Endometrium (tissue), 2 donors: ENCODE measurements around the gene NCF2.

ENCODE experiments used
- FAIRE-seq: peaks from 2 replicates; lab custom pipeline; 2012; peaks lifted over from hg19 to GRCh38; lab: Jason Lieb, UNC
- donor health status: control.
- donor health status: control.

The NCF2 gene

GRCh38 chr1:183583466-183583865 lies 6.8 kb downstream of the NCF2 start:
- no peak for FAIRE-seq

DNA sequence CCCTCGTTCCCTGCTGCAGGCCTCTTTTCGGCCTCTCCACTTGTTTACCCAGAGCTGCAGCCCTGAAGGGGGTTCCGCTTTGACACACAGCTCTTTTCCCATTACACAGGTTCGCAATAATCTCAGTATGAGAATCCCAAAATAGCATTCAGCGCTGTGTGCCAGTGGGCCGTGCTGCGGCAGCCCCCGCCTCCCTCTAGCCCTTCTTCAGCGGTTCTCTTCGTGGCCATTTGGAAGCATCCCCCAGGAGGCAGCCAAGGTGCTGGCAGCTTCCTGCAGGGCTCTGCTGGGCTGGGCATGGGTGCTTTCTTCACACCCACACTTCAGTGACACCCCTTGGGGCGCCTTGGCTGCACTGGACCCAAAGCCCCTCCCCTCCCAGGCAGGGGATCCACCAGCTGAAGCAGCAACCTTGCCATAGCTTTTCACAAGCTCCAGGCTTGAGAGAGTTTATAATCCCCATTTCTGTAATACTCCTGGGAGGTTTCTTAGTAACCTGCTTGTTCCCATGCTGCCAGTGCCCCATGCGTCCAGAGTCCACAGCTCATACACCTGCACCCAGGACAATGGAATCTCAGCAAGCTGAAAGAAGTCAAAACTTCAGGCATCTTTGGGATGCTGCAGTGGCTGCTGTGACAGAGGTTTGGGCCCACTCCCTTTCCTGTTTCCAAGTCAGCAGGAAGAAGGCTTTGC lies 8.1 kb downstream of the NCF2 start:
- FAIRE-seq: no peak

GRCh38 chr1:183580281-183580682 lies 10.0 kb downstream of the NCF2 start:
- FAIRE-seq: no peak

DNA sequence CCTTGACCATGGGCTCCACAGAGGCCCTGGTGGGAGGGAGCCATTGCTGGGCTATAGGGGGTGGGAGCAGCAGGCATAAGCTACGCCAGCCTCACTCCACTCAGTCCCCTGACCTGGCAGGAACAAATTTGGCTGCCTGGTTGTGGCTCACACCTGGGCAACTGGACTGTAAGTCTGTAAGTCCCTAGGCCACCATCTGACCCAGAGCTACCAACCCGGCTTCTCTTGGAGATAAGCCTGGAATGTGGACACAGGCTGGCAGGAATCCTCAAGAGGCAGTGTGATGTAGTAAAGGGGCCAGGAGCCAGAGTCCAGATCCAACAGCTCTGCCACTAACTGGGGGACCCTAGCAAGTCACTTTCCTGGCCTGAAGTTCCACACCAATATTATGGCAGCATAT lies 11.4 kb downstream of the NCF2 start:
- no peak for FAIRE-seq

DNA sequence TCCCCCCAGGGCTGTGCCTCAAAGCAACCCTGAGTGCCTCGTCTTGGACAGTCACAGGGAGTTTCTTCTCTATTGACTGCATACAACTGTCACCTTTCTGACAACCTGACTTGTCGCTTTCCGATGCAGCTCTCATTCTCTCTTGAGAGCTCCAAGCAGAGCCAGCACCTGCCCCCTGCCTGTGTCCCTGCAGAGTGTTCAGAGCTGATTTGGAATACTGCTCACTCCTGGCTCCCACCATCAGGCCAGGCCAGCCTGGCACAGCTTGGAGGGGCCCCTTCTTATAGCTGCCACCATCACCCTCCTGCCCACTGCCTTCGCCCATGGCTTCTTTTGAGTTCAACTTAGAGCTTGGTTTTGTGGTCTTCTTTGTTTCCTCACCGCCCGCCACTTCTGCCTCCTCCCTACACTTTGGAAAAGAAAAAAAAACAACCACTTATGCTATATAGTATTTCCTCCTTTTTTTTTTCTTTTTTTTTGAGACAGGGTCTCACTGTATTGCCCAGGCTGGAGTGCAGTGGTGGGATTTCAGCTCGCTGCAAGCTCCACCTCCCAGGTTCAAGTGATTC lies 12.3 kb downstream of the NCF2 start:
- no peak for FAIRE-seq

- FAIRE-seq: no peak
Measured at GRCh38 chr1:183576537-183576936, 13.7 kb downstream of the NCF2 start.

DNA sequence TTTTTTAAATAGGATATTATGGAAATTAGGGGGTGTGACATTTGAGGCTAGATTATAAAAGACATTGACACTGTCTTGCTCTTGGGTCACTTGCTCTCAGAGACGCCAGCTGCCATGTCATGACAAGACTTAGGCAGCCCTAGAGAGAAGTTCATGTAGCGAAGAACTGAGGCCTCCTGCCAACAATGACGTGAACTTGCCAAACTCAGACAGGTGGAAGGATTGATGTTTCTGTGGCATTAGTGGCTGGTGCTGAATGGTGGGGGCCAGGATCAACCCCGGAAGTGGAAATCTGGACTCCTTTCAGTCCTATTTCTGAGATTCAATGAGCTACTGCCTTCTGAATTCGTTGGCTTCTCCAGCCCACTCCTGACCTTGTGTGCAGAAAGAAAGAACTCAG lies 14.7 kb downstream of the NCF2 start:
- no peak for FAIRE-seq

DNA sequence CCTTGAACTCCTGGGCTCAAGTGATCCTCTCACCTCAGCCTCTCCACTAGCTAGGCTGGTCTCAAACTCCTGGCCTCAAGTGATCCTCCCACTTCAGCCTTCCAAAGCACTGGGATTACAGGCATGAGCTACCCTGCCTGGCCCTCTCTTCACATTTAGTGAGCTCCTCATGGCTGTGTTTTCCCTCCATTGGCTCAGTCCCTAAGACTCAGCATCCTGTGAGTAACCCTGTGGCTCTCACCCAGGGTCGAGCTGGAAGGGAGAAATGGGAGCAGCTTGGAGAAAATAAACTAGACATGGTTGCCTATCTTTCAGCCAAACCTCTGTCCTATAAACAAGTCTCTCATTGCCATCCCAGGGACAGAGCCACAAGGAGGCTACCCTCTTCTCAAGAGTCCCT lies 17.5 kb downstream of the NCF2 start:
- no peak for FAIRE-seq

DNA sequence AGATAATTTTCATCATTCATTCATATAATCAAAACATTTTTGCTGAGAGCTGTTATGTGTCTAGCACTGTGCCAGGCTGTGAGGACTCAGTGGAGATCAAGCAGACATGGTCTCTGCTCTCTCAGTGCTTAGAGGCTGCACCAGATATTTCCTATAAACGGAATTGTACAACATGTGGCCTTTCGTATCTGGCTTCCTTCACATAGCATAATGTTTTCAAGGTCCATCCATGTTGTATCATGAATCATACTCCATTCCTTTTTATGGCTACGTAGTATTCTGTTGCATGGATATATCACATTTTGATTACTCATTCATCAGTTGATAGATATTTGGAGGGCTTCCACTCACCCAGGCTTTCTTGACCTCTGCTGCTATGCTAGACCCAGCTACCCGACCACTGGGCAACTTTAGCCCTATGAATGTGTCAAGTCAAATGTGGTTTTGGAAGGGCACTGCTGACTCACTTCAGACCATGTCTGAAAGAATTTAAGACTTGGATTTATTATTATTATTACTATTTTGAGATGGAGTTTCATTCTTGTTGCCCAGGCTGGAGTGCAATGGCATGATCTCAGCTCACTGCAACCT lies 18.5 kb downstream of the NCF2 start:
- no peak for FAIRE-seq

DNA sequence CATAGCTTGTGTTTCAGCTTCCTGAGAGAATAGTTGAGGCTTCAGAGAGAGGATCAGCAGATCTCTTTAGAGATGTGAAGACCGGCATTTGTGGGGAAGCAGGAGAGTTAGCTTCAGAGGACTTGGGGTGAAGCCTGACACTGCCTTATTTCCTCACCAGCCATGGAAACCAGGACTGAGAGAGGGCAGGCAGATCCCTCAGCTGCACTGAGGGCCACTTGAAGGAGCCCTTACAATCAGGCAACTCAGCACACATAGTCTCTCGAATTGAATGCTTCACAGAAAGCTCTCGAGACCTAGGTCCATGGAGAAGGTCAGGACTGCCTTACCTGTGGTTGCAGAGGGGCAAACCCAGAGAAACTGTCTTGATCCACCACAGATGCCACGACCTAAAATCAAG lies 19.8 kb downstream of the NCF2 start:
- FAIRE-seq: no peak

GRCh38 chr1:183569801-183570200 lies 20.5 kb downstream of the NCF2 start:
- no peak for FAIRE-seq

DNA sequence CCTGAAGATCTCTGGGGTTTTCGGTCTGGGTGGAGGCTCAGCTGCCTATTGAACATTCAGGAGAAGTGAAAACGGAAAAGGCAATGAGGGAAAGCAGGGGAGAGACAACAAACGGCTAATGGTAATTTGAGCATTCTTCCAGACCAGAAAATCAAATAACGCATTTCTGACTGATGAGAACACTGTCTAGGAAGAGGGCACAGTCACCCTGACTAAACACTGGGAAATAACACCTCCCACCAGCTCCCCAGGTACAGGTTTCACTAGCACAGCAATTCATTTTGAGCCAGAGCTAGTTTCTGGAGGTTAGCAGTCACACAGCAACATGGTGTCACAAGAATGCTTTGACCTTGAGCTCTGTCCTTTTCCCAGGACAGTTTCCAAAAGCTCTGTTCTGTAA lies 21.1 kb downstream of the NCF2 start:
- FAIRE-seq: no peak

- FAIRE-seq: no peak
Measured at GRCh38 chr1:183568176-183569021, 21.9 kb downstream of the NCF2 start.

GRCh38 chr1:183567584-183567983 lies 22.7 kb downstream of the NCF2 start:
- no peak for FAIRE-seq

DNA sequence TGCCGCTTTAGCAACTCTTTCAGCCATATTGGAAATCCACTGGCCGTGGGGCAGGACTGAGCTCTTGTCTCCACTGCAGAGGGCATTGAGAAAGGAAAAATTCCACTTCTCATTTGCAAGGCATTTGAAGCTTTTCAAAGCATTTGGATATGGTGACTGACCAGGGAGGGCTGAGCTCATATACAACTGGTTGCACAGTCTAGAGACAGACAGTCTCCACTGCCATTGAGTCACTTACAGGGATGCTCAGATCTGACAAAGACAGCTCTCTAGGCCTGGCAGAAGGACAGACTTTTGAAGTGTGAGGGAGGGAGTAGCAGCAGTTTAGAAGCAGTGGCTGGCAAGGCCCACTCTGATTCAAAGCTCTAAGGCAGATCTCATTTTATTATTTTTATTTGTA lies 24.2 kb downstream of the NCF2 start:
- FAIRE-seq: no peak

DNA sequence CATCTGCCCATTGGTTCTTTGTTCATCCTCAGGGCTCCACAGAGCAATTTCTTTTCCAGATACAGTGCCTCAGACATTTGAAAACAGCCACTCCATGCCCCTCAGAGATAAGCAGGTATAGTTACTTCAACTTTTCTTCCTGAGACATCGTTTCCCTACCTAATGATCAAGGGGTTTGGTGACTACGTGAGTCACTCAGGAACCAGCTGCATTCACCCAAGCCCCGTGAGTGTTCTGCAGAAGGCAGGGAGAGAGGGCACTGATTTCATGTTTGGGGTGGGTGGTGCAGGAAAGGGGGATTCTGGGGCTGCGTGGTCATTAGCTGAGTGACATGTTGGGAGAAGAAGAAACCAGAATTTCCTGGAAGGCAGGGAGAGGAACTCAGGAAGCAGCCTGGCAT lies 25.0 kb downstream of the NCF2 start:
- FAIRE-seq: no peak

DNA sequence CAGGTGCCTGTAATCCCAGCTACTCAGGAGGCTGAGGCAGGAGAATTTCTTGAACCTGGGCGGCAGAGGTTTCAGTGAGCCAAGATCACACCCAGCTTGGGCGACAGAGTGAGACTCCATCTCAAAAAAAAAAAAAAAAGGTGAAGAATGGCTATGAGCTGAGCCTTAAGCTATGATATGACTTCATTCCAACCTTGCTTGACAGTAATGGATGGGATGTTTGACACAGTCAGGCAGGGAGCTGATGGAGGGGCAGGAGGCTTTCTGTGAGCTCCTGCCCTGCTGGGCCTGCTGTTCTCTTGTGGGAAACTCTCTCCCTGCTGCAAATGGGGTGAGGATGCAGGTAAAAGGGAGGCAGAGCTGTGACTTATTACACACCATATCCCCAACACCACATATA lies 27.6 kb downstream of the NCF2 start:
- no peak for FAIRE-seq

- no peak for FAIRE-seq
Measured at GRCh38 chr1:183559061-183559460, 31.2 kb downstream of the NCF2 start.

DNA sequence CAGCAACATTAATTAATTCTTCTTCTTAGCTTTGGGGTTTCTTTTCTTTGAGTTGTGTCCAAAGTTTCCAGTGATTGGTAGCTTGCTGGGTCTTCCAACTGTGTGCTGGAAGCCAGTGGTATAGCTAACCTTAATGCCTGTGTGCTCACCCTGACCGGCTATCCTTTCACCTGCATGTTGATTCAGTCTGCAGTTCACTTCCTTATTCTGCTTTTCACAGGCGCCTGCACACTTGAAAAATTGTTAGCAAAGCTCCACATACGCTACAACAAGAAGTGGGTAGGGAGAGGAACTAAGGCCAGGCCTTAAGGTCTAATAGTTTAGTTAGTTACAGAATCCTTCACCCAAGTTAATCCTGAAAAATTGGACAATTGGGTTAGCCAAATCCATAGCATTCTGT lies 35.7 kb downstream of the NCF2 start:
- FAIRE-seq: no peak

DNA sequence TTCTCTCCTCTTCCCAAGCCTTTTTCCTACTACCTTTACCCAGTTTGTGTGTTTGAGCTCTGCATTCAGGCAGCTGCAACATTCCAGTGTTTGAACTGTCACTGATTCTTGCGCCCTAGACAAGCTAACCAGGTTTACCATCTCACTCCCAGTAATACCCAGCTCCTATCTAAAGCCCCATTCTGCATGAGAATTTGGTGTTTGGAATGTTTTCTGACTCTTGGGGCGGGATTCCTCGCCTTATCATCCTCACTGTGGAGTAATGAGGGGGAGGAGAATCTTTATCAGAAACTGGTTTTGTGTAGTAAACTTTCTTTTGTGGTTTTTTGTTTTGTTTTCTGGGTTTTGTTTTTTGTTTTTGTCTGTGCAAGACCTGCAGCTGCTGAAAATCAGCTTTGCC lies 36.5 kb downstream of the NCF2 start:
- no peak for FAIRE-seq

- no peak for FAIRE-seq
Measured at GRCh38 chr1:183553331-183553730, 36.9 kb downstream of the NCF2 start.

DNA sequence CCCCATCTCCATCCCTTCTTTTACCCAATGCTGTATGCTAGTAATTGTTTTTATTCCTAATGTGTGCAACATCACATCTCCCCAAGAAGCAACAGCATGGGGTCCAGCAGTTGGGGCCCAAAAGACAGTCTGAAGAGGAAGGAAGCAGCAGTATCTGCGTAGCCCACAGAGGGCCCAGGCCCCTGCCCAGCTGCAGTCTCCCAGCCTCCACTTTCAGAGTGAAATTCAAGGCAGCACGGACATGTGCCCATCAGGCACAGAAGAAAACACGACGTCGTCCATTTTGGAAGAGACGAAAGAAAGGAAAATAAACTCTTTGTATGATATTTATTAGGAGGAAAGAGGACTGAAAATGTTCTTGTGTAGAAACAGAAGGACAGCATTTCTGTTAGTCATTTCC lies 37.4 kb downstream of the NCF2 start:
- no peak for FAIRE-seq

GRCh38 chr1:183552441-183552840 lies 37.8 kb downstream of the NCF2 start:
- FAIRE-seq: no peak
